ENCODE data around the gene EPHA1.

- no peak for TF ChIP-seq CTCF (conservative IDR thresholded peaks at IDR 0.05; ENCODE audit: low read depth, low read length)
- TF ChIP-seq POLR2A (IDR thresholded peaks at IDR 0.05; ENCODE audit: low read depth, low read length): no peak
- TF ChIP-seq ELK1 (IDR thresholded peaks at IDR 0.05; ENCODE audit: borderline replicate concordance, low read depth, low read length): no peak
- TF ChIP-seq RAD21 (IDR thresholded peaks at IDR 0.05; ENCODE audit: low read length): no peak
- TF ChIP-seq MXI1 (IDR thresholded peaks at IDR 0.05; ENCODE audit: borderline replicate concordance, low read depth, low read length): no peak
- no peak for TF ChIP-seq CHD1 (IDR thresholded peaks at IDR 0.05; ENCODE audit: low read depth, low read length)
- no peak for TF ChIP-seq SMC3 (IDR thresholded peaks at IDR 0.05; ENCODE audit: low read depth, low read length)
- TF ChIP-seq USF2 (IDR thresholded peaks at IDR 0.05; ENCODE audit: low read depth, low read length): no peak
- TF ChIP-seq FOS (IDR thresholded peaks at IDR 0.05; ENCODE audit: low read depth, low read length): no peak
- no peak for TF ChIP-seq MAFK (IDR thresholded peaks at IDR 0.05; ENCODE audit: low read depth, low read length)
- no peak for TF ChIP-seq MAZ (IDR thresholded peaks at IDR 0.05; ENCODE audit: borderline replicate concordance, low read depth, low read length)
- TF ChIP-seq NFE2L2 (IDR thresholded peaks at IDR 0.05; ENCODE audit: low read depth, low read length): no peak
Observed at GRCh38 chr7:143419880-143420279, 11.2 kb upstream of the EPHA1 start.

All from IMR-90 (cell line).